ENCODE measurements around the gene BMPR1A.

DNA sequence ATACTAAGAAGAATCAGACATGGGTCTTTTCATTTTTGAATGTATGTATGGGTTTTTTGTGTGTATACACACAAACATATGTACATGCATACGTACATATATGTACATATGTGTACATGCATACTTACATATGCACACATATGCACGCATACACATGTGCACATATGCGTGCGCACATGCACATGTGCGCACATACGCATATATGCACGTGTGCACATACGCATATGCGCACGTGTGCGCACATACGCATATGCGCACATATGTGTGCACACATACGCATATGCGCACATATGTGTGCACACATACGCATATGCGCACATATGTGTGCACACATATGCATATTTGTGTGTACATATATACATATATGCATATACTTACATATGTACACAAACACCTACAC is 4.9 kb upstream of the BMPR1A start:
- TF ChIP-seq, protein P1, sequence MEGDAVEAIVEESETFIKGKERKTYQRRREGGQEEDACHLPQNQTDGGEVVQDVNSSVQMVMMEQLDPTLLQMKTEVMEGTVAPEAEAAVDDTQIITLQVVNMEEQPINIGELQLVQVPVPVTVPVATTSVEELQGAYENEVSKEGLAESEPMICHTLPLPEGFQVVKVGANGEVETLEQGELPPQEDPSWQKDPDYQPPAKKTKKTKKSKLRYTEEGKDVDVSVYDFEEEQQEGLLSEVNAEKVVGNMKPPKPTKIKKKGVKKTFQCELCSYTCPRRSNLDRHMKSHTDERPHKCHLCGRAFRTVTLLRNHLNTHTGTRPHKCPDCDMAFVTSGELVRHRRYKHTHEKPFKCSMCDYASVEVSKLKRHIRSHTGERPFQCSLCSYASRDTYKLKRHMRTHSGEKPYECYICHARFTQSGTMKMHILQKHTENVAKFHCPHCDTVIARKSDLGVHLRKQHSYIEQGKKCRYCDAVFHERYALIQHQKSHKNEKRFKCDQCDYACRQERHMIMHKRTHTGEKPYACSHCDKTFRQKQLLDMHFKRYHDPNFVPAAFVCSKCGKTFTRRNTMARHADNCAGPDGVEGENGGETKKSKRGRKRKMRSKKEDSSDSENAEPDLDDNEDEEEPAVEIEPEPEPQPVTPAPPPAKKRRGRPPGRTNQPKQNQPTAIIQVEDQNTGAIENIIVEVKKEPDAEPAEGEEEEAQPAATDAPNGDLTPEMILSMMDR (IDR thresholded peaks at IDR 0.05) = no peak
- TF ChIP-seq POLR2A (IDR thresholded peaks at IDR 0.05) = no peak

All from lower leg skin (tissue), 3 donors.